Mesothelial cell of epicardium (in vitro differentiated cells): Measurements from ENCODE around the gene DCP1A. TPM values are rescaled to one million over a fixed set of nuclear protein-coding genes. Genes with fewer than 3 reads are reported as not detected.
"Not testable (repeated sequence)": the region's sequence is repeated elsewhere in the genome, so short reads cannot be mapped to it uniquely, and the experiment has no call there.

ENCODE experiments used
- DNase-seq, 2 experiments: peaks; one replicate each; pipeline ENCODE4 v3.0.0; 2021; ENCODE audit warnings: low spot score in 2 of 2; ENCODE audit not compliant: unreplicated experiment in 2 of 2
- H3K27ac Mint-ChIP-seq: 2 replicates; pipeline ENCODE4 v1.8.0; 2021; ENCODE audit warnings: mixed read lengths
- H3K27me3 Mint-ChIP-seq: 2 replicates; pipeline ENCODE4 v1.8.0; 2021; ENCODE audit warnings: low read depth, mixed read lengths
- H3K36me3 Mint-ChIP-seq: 2 replicates; pipeline ENCODE4 v1.8.0; 2021; ENCODE audit warnings: mixed read lengths
- H3K4me1 Mint-ChIP-seq: 2 replicates; pipeline ENCODE4 v1.8.0; 2021; ENCODE audit warnings: mixed read lengths
- H3K4me3 Mint-ChIP-seq: 2 replicates; pipeline ENCODE4 v1.8.0; 2021; ENCODE audit warnings: mild to moderate bottlenecking, moderate library complexity, mixed read lengths
- H3K9me3 Mint-ChIP-seq: 2 replicates; pipeline ENCODE4 v1.8.0; 2021; ENCODE audit warnings: mixed read lengths
- CTCF ChIP-seq: fragments of 200-600 bp; sonication (generic); IDR thresholded peaks from one replicate; pipeline ENCODE4 v1.5.0; 2021; ENCODE audit warnings: antibody characterized with exemption; ENCODE audit not compliant: unreplicated experiment
- total RNA-seq: library from RNA; stranded (reverse); gene quantifications from 3 replicates; pipeline ENCODE4 v1.2.1, GENCODE V29; 2021

DCP1A gene
- total RNA-seq, 1 donor from 2014 or later, result 38.8 TPM

GRCh38 chr3:53274938-53275605, 72.3 kb downstream of the DCP1A start:
- no peaks in the 10 kb centered on the region for H3K27me3 Mint-ChIP-seq
- H3K4me3 Mint-ChIP-seq, result no peak overlapping the region
- peaks cover 5% of the 10 kb centered on the region for H3K4me1 Mint-ChIP-seq
- TF ChIP-seq CTCF, result no peak
- H3K27ac Mint-ChIP-seq, result no peak overlapping the region
- H3K36me3 Mint-ChIP-seq, result no peaks in the 10 kb centered on the region
- no peaks in the 10 kb centered on the region for H3K9me3 Mint-ChIP-seq
- no peak for DNase-seq

GRCh38 chr3:53273146-53273670, 74.1 kb downstream of the DCP1A start:
- H3K36me3 Mint-ChIP-seq, result no peaks in the 10 kb centered on the region
- H3K27ac Mint-ChIP-seq, result no peak overlapping the region
- H3K9me3 Mint-ChIP-seq, result no peaks in the 10 kb centered on the region
- H3K4me3 Mint-ChIP-seq, result no peak overlapping the region
- peaks cover 11% of the 10 kb centered on the region for H3K4me1 Mint-ChIP-seq
- TF ChIP-seq CTCF, result no peak
- no peak for DNase-seq
- H3K27me3 Mint-ChIP-seq, result no peaks in the 10 kb centered on the region

GRCh38 chr3:53269888-53270880, 77.2 kb downstream of the DCP1A start:
- Mint-ChIP-seq H3K27me3 (no peaks in the 10 kb centered on the region), H3K4me3 (no peak overlapping the region), H3K27ac (peak overlapping the region; percentile 96), H3K9me3 (no peaks in the 10 kb centered on the region), H3K36me3 (no peaks in the 10 kb centered on the region), H3K4me1 (peaks cover 14% of the 10 kb centered on the region)
- peak in 1 of 2 experiments; percentile 53 for DNase-seq
- TF ChIP-seq CTCF, result no peak

- not testable (repeated sequence) for H3K27me3 Mint-ChIP-seq
Measured at GRCh38 chr3:53269193-53269592, 78.2 kb downstream of the DCP1A start.

GRCh38 chr3:53267766-53268165, 79.6 kb downstream of the DCP1A start:
- no peak overlapping the region for H3K27ac Mint-ChIP-seq
- TF ChIP-seq CTCF, result no peak
- peaks cover 14% of the 10 kb centered on the region for H3K4me1 Mint-ChIP-seq
- no peaks in the 10 kb centered on the region for H3K9me3 Mint-ChIP-seq
- no peak for DNase-seq
- H3K36me3 Mint-ChIP-seq, result no peaks in the 10 kb centered on the region
- no peak overlapping the region for H3K4me3 Mint-ChIP-seq
- H3K27me3 Mint-ChIP-seq, result no peaks in the 10 kb centered on the region

More at GRCh38 chr3:53269193-53269592, 78.2 kb downstream of the DCP1A start:
- not testable (repeated sequence) for H3K36me3 Mint-ChIP-seq, H3K9me3 Mint-ChIP-seq, DNase-seq, H3K27ac Mint-ChIP-seq, H3K4me3 Mint-ChIP-seq
- peaks cover 14% of the 10 kb centered on the region for H3K4me1 Mint-ChIP-seq

GRCh38 chr3:53264718-53265117, 82.6 kb downstream of the DCP1A start:
- H3K4me3 Mint-ChIP-seq, result no peak overlapping the region
- H3K27me3 Mint-ChIP-seq, result no peaks in the 10 kb centered on the region
- H3K27ac Mint-ChIP-seq, result no peak overlapping the region
- peaks cover 6% of the 10 kb centered on the region for H3K4me1 Mint-ChIP-seq
- no peaks in the 10 kb centered on the region for H3K9me3 Mint-ChIP-seq
- DNase-seq, result no peak
- no peak for TF ChIP-seq CTCF
- no peaks in the 10 kb centered on the region for H3K36me3 Mint-ChIP-seq
